GM12878 (cell line): ENCODE data around the gene ARFGAP3. TPM values are rescaled to one million over a fixed set of nuclear protein-coding genes. Genes with fewer than 3 reads are reported as not detected.

Source experiments
- BCLAF1 ChIP-seq: fragments of 450-650 bp; IDR thresholded peaks from 2 replicates; pipeline ENCODE4 v1.6.1; 2017; ENCODE audit warnings: antibody characterized with exemption, mild to moderate bottlenecking, moderate library complexity
- CHD4 ChIP-seq: fragments of 200-600 bp; sonication (generic); IDR thresholded peaks from 2 replicates; pipeline ENCODE4 v1.6.1; 2016; ENCODE audit warnings: mild to moderate bottlenecking
- EGR1 ChIP-seq, 2 experiments: IDR thresholded peaks; 1 replicate in 1 of 2; 2 replicates in 1 of 2; pipeline ENCODE4 v1.6.1; 2011 to 2012; ENCODE audit warnings: low read depth in 2 of 2, low read length in 2 of 2, borderline replicate concordance in 1 of 2, mild to moderate bottlenecking in 1 of 2, moderate library complexity in 1 of 2
- ELK1 ChIP-seq: IDR thresholded peaks from 2 replicates; pipeline ENCODE4 v1.6.1; 2012; ENCODE audit warnings: low read depth, low read length, improper control_type of control experiment
- ESRRA ChIP-seq: IDR thresholded peaks from 2 replicates; pipeline ENCODE4 v1.6.1; 2012; ENCODE audit warnings: mild to moderate bottlenecking, low read length, improper control_type of control experiment
- IRF4 ChIP-seq: IDR thresholded peaks from 2 replicates; pipeline ENCODE4 v1.6.1; 2011; ENCODE audit warnings: low read depth, low read length
- LARP7 ChIP-seq: fragments of 450-650 bp; IDR thresholded peaks from 2 replicates; pipeline ENCODE4 v1.6.1; 2017; ENCODE audit warnings: mild to moderate bottlenecking
- MTA2 ChIP-seq: fragments of 450-650 bp; IDR thresholded peaks from 2 replicates; pipeline ENCODE4 v1.6.1; 2016; ENCODE audit warnings: low read depth, mild to moderate bottlenecking, moderate library complexity
- NFXL1 ChIP-seq: fragments of 450-650 bp; IDR thresholded peaks from 2 replicates; pipeline ENCODE4 v1.6.1; 2017; ENCODE audit warnings: antibody characterized with exemption, mild to moderate bottlenecking, borderline replicate concordance
- SMC3 ChIP-seq: IDR thresholded peaks from 2 replicates; pipeline ENCODE4 v1.6.1; 2011; ENCODE audit warnings: low read length, improper control_type of control experiment, borderline replicate concordance
- SREBF2 ChIP-seq: IDR thresholded peaks from 2 replicates; pipeline ENCODE4 v1.6.1; 2012; ENCODE audit warnings: mild to moderate bottlenecking, low read length
- SRF ChIP-seq, 2 experiments: IDR thresholded peaks; 2 replicates each; pipeline ENCODE4 v1.6.1; 2011; ENCODE audit warnings: low read depth in 2 of 2, low read length in 2 of 2, mild to moderate bottlenecking in 1 of 2, moderate library complexity in 1 of 2
- TCF7 ChIP-seq: IDR thresholded peaks from 2 replicates; pipeline ENCODE4 v1.6.1; 2014; ENCODE audit warnings: antibody characterized with exemption, borderline replicate concordance
- USF1 ChIP-seq: IDR thresholded peaks from 2 replicates; pipeline ENCODE4 v1.6.1; 2011; ENCODE audit warnings: borderline replicate concordance, low read depth, mild to moderate bottlenecking, moderate library complexity, mixed read lengths, low read length; ENCODE audit not compliant: insufficient read depth; ENCODE audit errors: extremely low read length
- polyA plus RNA-seq, 11 experiments: library from polyadenylated mRNA; depleted of rRNA in 4 of 11; unstranded in 6 of 11; stranded (reverse) in 5 of 11; fragments of >200 nt; fragmentation: Nextera tagmentation in 4 of 11; fragmentation: Illumina TruSeq in 1 of 11; extraction: Ambion mirVana in 4 of 11; extraction: Trizol in 1 of 11; gene quantifications; 1 replicate in 1 of 11; 2 replicates in 10 of 11; pipeline versions ENCODE4 v1.2.1 to v1.2.3, GENCODE V29; 2011 to 2016; ENCODE audit warnings: inconsistent platforms in 2 of 11, missing spikeins in 2 of 11, low read depth in 1 of 11
- total RNA-seq, 4 experiments: library from RNA; depleted of rRNA in 3 of 4; stranded (reverse); fragments of >200 nt in 3 of 4; fragmentation: Illumina TruSeq in 1 of 4; extraction: Trizol in 1 of 4; gene quantifications; 2 replicates each; pipeline versions ENCODE4 v1.2.1 to v1.2.3, GENCODE V29; 2013 to 2021

The ARFGAP3 gene
- total and polyA plus RNA-seq, 10 of the 15 experiments (the other 5 are each of a cell fraction or from before 2014, with no cell fraction given), result 29.7 to 50.8 (median 39.5) TPM

- TF ChIP-seq BCLAF1 (no peak), IRF4 (no peak), SMC3 (no peak), ESRRA (no peak), SRF (IDR thresholded peaks at IDR 0.05; ENCODE audit: low read depth in 2 of 2, low read length in 2 of 2) (no peak), MTA2 (0 out of 2 replicates have a peak, but pooled peaks have one; percentile 39), USF1 (no peak), SREBF2 (no peak), TCF7 (no peak), LARP7 (no peak), NFXL1 (no peak), ELK1 (no peak), EGR1 (IDR thresholded peaks at IDR 0.05; ENCODE audit: borderline replicate concordance in 1 of 2, low read depth in 2 of 2, low read length in 2 of 2) (no peak), CHD4 (no peak)
Measured at GRCh38 chr22:42752912-42753311, 104.2 kb downstream of the ARFGAP3 start (continued).
